ENCODE measurements around the gene PPP2R3A. TPM values are rescaled to one million over a fixed set of nuclear protein-coding genes. Genes with fewer than 3 reads are reported as not detected.
A peak's percentile ranks its signal among the peaks of the same experiment; 100 is the strongest.

The PPP2R3A gene
- total and polyA plus RNA-seq, 2 donors (not counting 3 experiments of a cell fraction or from before 2014, with no cell fraction given): 3.3 to 14.6 TPM

DNA sequence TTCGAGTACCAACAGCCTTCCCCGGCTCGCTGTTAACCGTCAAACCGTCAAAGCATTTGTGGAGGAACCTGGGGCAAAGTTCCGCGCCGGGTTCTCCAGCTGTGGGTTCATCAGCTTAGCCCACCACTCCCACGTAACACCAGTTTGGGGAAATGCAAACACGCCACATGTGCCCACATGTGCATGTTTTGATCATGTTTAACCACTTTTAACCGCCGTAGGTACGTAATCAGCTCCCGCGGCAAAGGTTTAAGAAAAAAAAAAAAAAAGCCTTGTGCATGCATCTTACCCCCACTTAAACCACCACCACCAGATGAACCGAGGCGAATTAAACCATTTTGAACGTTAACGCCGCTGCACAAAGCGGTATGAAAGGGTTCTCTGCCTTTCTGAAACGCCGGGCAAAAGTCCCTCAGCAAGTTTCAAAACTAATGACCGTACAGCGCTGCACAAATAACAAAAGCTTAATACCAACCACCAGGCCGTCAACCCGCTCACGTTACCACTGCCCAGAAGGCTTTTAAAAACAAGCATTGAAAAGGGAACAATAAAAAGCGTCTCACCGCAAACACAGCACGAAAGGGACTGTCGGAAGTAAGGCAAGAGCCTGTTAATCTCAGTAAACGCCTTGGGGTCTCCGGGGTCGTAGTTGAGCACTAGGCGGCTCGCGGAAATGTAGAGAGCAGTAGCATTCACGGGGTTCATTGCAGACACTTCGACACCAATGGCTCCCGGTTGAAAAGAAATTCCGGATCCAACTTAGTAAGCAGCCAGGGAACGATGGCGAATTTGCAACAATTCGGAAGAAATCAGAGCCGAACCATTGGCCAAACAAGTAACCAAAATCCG is 229.1 kb downstream of the PPP2R3A start:
- Histone ChIP-seq H3K27ac (ENCODE audit: insufficient read depth, low read depth, low read length) (peak overlapping the region; percentile 87), H3K9ac (replicated peaks; ENCODE audit: extremely low read depth, insufficient read depth, low read length) (peak overlapping the region; percentile 92), H3K4me3 (replicated peaks in 1 of 3; ENCODE audit: insufficient read depth in 1 of 3, low read depth in 1 of 3, low read length in 3 of 3) (peak overlapping the region; percentile 76 to 94 (median 86)), H3K36me3 (ENCODE audit: control insufficient read depth in 2 of 2, extremely low read depth in 1 of 2, insufficient read depth in 2 of 2, low read length in 2 of 2) (no peaks in the 10 kb centered on the region), H3K4me2 (ENCODE audit: insufficient read depth, low read length) (peak overlapping the region; percentile 88), H3K79me2 (ENCODE audit: control insufficient read depth, insufficient read depth, low read length) (peaks cover 60% of the 10 kb centered on the region), H3K9me1 (replicated peaks; ENCODE audit: control insufficient read depth, extremely low read depth, insufficient read depth, low read length) (no peaks in the 10 kb centered on the region), H3K9me3 (replicated peaks; ENCODE audit: control insufficient read depth, insufficient read depth, low read length) (no peaks in the 10 kb centered on the region), H4K20me1 (replicated peaks; ENCODE audit: control insufficient read depth, extremely low read depth, insufficient read depth, low read length) (peaks cover 18% of the 10 kb centered on the region), H3K4me1 (ENCODE audit: control insufficient read depth, extremely low read depth, insufficient read depth, low read length) (peaks cover 14% of the 10 kb centered on the region), H2AFZ (ENCODE audit: low read depth, low read length) (no peak overlapping the region), H3K27me3 (ENCODE audit: control insufficient read depth in 2 of 2, insufficient read depth in 2 of 2, low read length in 2 of 2) (no peaks in the 10 kb centered on the region)
- CTCF ChIA-PET: interaction anchor here (0.8 to 3.6 kb wide), 8 partner anchors 13 to 558 kb away, joined by 3 to 36 read pairs (median 6); partner anchors contain the start of genes PCCB and STAG1
- POLR2A ChIA-PET: interaction anchor here (0.5 to 1.7 kb wide), 5 partner anchors 13 to 443 kb away, joined by 3 to 5 read pairs (median 4); no protein-coding TSS in a partner anchor
- dilution Hi-C loops (cut with MboI; ENCODE audit: extremely low pct_ligation_motif_present, low sequenced_read_pairs): no loop called here
- BruUV-seq (replicated peaks): TSS peak; percentile 17
- intact Hi-C loops (cut with micrococcal nuclease): loop anchor here (1.0 to 10.0 kb wide), 5 partner anchors 52 to 820 kb away; no protein-coding TSS in a partner anchor
- TF ChIP-seq POLR2AphosphoS5 (IDR thresholded peaks at IDR 0.05; ENCODE audit: insufficient read depth, low read depth, low read length) (no peak), MYC (IDR thresholded peaks at IDR 0.05; ENCODE audit: low read depth, low read length) (no peak), FOS (IDR thresholded peaks at IDR 0.05; ENCODE audit: borderline replicate concordance, insufficient read depth, low read length) (no peak), MAX (IDR thresholded peaks at IDR 0.05; ENCODE audit: insufficient read depth, insufficient read length) (no peak)
- DNase-seq (ENCODE audit: low read depth, low spot score) (peak; percentile 49), FAIRE-seq (no peak)

All from endothelial cell of umbilical vein (primary cell).